RKO (cell line): ENCODE measurements around the gene MAP3K9.
"Not testable (repeated sequence)": the region's sequence is repeated elsewhere in the genome, so short reads cannot be mapped to it uniquely, and the experiment has no call there.

ENCODE experiments used
- DNase-seq: peaks from one replicate; pipeline ENCODE4 v3.0.0-alpha.2; 2016; ENCODE audit warnings: low spot score

The MAP3K9 gene

DNA sequence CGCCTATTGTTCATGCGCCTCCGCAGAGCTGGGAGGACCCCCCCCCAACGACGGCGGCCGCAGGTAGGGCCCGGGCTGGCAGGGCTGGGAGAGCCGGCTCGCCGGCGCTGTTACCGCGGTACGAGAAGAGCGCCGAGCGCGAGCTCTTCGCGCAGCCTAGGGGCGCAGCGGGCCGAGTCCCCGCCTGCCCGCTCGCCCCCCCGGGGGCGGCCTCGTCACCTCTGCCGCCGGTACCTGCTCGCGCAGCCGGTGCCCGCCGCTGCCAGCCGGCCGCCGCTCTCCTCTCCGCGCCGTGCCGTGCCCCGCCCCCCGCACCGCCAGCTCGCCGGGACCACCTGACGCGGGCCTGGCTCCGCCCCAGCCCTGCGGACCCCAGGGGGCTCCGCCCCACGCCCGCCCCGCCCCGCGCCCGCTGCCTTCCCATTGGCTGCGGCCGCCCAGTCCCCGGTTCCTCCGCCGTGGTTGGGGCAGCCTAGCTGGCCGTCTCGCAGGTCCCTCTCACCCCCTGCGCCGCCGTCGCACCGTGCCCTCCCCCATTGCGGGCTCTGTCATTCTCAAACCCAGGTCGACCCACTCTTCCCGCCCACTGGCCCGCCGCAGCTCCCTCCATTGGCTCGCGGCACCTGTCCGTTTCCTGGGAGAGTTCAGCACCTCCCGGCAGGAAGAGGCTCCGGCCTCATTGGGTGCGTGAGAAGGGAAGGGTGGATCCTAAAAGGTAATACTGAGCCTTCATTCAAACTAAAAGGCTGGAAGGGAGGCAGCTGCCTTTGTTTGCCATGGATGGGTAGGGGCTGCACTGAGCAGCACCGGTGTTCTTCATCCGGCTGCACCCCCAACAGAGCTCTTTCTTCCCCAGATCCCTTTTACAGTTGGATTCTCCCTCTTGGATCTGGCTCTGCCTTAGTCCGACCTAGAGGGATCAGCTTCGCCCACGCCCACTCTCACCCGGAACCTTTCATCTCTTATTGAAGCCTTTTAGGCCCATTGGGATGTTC lies at the start of gene MAP3K9:
Gene MAP3K9 (minus strand): TSS at position 289 of the 995 bp plus-strand sequence. CDS start 342 bp downstream, outside the sequence.
- peak; percentile 86 for DNase-seq

GRCh38 chr14:70858641-70859040 lies 49.3 kb upstream of the MAP3K9 start:
- no peak for DNase-seq

- DNase-seq: no peak
These were observed 48.2 kb upstream of the MAP3K9 start for GRCh38 chr14:70857496-70857890.

DNA sequence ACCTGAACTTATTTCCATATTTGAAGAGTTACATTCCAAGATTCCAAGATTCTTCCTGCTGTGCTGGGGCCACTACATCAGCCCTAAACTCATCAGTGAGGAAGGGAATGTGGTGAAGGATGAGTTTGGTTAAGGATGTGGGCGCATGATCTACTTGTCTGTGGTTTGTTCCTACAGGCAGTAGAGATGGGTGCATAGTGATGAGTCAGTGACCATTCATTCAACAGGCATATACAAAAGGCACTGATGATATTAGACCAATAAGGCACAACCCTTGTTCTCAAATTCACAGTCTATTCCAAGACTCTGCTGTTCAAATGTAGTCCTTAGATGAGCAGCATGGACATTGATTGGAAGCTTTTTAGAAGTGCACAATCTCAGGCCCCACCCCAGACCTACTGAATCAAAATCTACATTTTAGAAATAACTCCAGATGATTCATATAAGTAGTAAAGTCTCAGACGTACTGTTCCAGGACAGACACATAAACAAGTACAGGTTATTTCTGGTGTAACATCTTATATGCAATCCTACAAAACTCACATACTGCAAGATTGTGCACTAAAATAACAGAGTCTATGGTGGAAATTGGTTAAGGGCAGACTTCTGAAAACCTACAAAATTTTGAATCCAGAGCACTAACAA lies 47.7 kb upstream of the MAP3K9 start:
- peak; percentile 68 for DNase-seq

DNA sequence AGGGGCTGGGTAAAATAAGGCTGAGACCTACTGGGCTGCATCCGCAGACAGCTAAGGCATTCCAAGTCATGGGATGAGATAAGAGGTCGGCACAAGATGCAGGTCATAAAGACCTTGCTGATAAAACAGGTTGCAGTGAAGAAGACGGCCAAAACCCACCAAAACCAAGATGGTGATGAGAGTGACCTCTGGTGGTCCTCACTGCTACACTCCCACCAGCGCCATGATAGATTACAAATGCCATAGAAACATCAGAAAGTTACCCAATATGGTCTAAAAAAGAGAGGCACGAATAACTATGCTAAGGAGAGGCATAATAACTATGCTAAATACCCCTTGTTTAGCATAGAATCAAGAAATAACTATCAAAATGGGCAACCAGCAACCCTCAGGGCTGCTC lies 46.2 kb upstream of the MAP3K9 start:
- DNase-seq: no peak

GRCh38 chr14:70853658-70854057 lies 44.3 kb upstream of the MAP3K9 start:
- not testable (repeated sequence) for DNase-seq

DNA sequence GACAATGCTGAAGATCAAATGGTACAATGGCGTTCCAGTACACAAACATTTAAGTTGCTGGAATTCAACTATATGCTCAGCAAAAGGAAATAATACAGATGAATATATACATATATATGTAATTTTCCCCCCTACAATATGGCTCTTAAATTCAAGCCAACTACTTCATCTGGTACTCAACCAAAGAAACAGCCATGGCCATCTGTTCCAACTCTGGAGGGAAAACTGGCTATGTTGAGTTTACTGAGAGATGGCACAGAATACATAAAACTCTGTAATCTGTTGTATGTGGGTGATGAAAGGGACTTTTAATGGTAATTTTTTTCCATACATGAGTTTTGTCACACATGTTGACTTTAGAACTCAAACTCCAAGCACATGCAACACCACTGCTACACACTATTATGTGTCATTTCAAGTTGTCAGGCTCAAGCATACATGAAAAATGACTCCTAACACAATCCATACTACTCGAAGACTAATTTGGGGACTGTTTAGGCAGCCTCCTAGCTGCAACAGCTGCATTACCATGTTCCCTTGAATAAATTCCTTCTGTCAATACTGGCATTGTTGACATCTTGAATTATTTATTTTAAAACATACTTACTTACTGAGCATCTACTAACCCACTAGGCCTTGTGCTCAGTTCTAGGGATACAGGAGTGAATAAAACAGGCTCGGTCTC lies 38.2 kb upstream of the MAP3K9 start:
- no peak for DNase-seq

- DNase-seq: no peak
These were observed 36.3 kb upstream of the MAP3K9 start for GRCh38 chr14:70845601-70846000.

DNA sequence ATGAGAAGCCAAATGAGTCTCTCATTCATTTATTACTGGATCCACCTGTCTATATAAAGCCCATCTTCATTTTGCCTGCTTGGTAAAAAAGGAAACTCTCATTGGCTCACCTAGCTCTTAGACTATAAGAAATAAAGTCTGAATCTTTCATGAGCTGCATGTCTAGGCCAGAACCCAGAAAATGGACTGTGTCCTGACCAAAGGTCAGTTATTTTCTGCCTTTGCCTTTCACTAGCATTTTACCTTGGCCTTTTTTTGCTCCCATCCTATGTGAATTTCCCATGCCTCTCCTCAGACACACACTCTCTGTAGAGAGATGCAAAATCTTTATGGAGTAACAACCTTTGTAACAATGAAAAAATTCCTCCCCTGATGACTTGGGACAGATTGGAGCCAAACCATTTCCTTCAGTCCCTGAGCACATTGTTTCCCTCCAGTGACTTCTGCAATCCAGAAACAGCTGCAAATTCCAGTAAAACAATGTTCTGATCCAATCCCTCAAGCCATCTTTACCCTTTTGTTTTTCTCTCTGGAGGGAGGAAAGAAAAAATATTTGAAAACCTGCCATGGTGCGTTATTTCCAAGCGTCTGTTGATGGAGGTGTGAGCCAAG lies 33.6 kb upstream of the MAP3K9 start:
- DNase-seq: no peak

GRCh38 chr14:70838076-70838475 lies 28.8 kb upstream of the MAP3K9 start:
- no peak for DNase-seq

DNA sequence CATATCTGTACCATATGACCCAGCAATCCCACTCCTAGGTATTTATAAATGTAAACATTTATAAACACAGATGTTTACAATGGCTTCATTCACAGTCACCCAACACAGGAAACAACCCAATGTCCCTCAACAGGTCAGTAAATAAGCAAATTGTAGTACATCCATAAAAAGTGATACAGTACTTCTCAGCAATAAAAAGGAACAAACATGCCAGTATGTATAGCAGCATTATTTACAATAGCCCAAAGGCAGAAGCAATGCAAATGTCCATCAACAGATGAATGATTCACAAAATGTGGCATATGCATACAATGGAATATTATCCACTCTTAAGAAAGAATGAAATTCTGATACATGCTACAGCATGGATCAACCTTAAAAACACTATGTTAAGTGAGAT lies 27.6 kb upstream of the MAP3K9 start:
- no peak for DNase-seq

DNA sequence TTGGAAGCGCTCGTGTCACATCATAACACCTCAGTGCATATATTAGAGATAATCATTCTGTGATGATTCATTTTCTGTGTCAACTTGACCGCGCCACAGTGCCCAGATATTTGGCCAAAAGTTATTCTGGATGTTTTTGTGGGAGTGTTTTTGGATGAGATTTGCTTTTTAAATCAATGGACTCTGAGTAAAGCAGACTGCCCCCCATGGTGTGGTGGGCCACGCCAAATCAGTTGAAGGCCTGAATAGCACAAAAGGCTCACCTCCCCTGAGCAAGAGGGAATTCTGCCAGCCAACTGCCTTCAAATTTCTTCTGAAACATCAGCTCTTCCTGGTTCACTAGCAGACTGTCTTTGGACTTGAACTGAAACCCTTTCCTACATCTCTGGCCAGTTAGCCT lies 24.6 kb upstream of the MAP3K9 start:
- DNase-seq: no peak

DNA sequence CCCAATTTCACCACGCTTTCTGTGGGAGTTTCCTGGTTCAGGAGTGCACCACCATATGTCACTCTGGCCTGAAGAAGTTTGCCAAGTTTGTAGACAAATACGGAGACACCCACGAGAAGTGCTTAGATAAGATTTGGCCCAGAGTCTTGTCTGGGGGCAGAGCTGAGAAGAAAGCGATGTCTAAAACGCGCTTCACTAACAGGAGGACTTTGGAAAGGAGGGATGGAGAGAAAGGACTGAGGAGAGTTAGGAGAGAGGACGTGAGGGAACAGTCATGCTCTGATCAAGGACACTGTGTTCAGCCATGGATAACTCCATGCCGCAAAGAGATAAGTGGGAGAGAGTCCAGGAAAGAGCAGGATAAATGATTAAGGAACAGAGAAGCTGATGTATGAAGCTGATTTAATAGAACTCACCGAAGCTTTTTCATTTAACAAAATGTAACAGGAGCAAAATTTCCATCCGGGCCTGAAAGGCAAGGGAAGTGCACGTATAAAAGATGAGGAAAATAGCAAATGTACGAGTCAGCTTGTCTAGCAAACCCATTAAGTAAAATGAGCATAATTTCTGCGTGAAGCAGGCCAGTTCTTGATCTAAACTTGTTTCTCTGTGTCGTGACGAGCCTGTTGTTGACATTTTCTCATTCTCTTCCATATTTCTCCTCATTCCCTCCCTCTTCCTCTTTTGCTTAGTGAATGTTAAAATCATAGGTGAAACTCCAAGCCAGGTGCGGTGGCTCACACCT lies 23.4 kb upstream of the MAP3K9 start:
- DNase-seq: no peak

DNA sequence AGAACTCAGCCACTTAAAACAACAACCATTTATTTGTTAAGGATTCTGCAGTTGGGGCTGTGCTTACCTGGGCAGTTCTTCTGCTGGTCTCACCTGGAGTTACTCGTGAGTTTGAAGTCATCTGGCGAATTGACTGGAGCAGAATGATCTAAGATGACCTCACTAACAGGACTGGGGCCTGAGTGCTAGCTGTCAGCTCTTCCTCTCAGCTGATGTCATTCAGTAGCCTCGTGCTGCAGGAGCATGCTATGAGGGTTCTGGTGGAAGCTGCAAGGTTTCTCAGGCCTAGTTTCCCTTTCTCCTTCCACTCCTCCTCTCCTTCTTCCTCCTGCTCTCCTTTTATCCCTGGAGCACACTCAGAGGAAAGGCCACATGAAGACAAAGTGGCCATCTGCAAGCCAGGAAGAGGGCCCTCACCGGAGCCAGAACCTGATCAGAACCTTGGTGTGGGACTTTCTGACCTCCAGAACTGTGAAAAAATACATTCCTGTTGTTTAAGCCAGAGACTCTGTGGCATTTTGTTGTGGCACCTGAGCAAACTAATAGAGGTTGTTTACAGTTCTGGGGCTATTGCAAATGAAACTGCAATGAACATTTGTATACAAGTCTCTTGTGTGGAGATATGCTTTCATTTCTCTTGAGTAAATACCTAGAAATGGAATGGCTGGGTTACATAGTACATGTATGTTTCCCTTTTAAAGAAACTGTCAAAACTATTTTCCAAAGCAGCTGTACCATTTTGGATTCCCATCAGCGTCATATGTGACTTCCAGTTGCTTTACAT lies 21.9 kb upstream of the MAP3K9 start:
- no peak for DNase-seq

GRCh38 chr14:70828188-70828587 lies 18.9 kb upstream of the MAP3K9 start:
- DNase-seq: no peak

DNA sequence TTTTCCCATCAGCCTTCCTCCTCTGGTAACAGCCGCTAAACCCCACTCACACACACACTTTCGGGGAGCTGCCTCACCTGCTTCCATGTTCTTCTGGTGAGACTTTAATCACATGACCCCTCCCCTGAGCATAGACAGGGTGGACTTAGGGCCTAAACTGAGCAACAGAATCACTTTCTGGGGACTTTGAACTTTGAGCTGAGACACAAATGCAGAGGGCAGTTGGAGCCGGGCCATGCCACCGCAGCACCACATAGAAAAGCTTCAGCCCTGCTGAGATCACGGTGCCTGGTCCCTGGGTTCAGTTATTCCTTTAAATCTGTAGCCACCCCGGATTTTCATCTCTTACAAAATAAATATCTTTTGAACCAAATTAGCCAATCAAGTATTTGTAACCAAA lies 18.4 kb upstream of the MAP3K9 start:
- DNase-seq: no peak

DNA sequence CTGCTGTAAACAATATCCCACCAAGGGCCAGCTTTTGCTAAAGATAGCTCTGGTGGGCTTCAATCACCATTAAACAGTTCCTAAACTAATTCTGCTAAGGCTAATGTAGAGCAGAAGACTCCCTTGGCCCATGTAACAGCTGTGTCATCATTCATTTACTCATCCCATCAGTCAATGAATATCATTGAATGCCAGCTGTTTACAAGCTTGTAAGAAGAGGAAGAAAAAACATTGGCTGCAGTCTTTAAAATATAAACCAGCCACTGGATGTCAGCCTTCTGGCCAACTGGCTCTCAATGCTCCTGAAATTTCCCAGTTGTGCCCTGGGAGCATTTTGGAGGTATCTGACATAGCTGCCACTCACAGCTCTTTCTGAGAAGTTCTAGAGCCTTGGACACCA lies 18.0 kb upstream of the MAP3K9 start:
- no peak for DNase-seq

DNA sequence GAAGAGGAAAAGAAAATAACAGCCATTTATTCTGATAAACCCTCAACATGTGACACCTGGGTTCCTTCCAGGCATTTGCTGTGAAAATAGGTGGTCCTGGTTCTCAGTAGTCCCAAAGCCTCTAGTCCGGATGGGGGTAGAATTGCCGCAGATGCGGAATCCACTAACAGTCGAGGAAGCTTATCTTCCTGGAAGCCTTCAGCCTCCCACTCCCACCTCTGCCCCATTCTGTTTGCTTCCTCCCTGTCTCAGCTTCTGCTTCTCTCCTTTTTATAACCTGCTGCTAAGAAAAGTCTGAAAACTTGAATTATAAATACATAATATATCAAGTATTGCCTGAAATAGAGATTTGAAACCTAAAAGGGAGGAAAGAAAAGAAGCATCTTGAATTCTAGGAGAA lies 14.0 kb upstream of the MAP3K9 start:
- DNase-seq: no peak

DNA sequence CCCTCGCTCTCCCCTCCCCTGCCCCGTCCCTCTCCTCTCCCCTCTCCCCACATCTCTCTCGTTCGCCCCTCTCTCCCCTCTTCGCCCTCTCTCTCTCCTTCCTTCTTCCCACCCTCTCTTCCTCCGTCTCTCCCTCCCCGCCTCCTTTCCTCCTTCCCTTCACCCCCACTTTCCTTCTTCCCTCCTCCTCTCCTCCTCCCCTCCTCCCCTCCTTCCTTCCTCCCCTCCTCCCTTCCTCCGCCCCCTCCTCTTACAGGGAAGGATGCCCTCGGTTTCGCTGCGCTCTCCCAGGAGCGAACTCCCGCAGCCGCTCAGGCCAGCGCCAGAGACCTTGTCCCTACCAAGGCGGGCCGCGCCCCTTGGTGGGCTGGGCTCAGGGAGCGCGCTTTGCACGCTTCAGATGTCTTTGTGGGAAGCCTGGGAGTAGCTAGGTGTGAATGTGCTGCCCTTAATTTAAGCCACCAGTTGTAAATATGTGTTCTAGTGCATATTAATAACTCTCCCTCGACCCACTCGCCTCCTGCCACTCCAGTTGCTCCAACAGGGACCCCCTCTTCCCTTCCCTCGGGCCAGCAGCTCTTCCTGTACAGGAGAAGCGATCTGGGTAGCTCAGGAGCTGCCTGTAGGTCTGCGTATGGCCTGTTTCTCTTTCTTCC lies 13.3 kb upstream of the MAP3K9 start:
- no peak for DNase-seq
